ENCODE results near the gene ADGRE1.

The ADGRE1 gene

DNA sequence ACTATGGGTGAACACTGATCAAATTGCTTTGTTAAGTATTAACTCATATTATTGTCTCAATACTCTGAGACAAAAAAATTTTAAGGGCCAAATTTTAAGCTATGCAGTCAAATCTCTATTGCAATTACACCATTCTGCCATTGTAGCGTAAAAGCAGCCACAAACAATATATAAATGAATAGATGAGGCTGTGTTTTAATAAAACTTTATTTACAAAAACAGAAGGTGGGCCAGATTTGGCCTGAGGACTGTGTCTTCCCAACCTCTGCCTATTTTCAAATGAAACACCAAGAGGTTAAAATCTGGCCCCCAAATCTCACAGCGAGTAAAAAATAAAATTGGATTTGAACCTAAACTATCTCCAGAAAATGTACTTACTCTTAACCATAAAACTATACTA is 82.1 kb downstream of the ADGRE1 start:
- DNase-seq (ENCODE audit: low read depth) = no peak
- TF ChIP-seq, protein P1, sequence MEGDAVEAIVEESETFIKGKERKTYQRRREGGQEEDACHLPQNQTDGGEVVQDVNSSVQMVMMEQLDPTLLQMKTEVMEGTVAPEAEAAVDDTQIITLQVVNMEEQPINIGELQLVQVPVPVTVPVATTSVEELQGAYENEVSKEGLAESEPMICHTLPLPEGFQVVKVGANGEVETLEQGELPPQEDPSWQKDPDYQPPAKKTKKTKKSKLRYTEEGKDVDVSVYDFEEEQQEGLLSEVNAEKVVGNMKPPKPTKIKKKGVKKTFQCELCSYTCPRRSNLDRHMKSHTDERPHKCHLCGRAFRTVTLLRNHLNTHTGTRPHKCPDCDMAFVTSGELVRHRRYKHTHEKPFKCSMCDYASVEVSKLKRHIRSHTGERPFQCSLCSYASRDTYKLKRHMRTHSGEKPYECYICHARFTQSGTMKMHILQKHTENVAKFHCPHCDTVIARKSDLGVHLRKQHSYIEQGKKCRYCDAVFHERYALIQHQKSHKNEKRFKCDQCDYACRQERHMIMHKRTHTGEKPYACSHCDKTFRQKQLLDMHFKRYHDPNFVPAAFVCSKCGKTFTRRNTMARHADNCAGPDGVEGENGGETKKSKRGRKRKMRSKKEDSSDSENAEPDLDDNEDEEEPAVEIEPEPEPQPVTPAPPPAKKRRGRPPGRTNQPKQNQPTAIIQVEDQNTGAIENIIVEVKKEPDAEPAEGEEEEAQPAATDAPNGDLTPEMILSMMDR (IDR thresholded peaks at IDR 0.05; ENCODE audit: low read length, missing control alignments) = no peak
- no peak overlapping the region for H3K4me3 ChIP-seq (replicated peaks; ENCODE audit: low read depth, low read length)

DNA sequence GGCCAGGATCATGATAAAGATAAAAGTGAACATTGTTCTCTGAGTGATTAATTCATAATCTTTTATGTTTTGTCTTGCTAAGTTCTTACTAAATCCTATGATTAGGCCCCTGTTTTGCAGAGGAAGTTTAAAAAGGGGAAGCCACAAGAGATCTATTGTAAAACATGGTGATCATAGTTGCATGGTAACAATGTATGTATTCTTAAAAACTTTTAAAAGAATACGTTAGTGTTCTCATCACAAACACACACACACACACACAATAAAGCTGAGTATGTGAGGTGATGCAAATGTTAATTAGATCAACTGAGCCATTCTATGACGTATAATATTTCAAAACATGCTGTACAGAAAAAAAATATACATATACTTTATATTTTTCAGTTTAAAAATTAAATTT is 82.6 kb downstream of the ADGRE1 start:
- DNase-seq (ENCODE audit: low read depth) = no peak
- no peak overlapping the region for H3K4me3 ChIP-seq (replicated peaks; ENCODE audit: low read depth, low read length)

DNA sequence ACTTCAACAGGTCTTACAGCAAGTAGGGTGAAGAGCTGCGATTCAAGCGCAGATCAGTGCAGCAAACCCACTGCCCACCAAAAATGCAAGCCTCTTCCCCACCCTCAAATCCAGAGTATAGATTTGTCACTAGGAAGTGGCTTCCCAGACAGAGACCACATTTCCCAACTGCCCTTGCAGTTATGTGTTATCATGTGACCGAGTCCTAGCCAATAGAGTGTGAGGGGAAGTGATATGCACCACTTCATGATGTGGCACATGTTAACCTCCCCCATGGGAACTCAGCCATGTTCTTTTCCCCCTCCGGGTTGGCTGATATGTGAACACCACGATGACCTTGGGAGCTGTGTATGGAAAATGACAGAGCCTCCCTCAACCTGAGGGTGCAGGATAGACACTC is 83.1 kb downstream of the ADGRE1 start:
- TF ChIP-seq, protein P1 (IDR thresholded peaks at IDR 0.05; ENCODE audit: low read length, missing control alignments) = no peak
- H3K4me3 ChIP-seq (replicated peaks; ENCODE audit: low read depth, low read length) = no peak overlapping the region
- DNase-seq (ENCODE audit: low read depth) = no peak

More for the DNA sequence above, 82.6 kb downstream of the ADGRE1 start:
- TF ChIP-seq, protein P1 (IDR thresholded peaks at IDR 0.05; ENCODE audit: low read length, missing control alignments) = no peak

DNA sequence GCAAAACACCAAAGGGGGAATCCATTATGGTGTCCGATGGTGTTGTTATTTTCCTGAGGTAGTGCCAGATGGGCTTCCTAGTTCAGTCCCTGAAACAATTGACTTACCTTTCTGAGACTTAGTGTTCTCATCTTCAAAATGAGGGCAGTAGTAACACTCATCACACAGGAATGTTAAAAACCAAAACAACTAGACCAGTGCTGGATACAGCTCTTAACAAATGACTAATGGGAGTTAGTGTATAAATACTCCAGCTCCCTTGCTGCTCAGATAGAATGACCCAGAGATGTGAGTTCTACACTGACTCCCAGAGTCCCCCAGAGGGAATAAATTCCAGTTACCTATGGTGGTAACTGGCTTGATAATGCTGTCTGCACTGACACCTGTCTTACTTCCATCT is 84.0 kb downstream of the ADGRE1 start:
- no peak for DNase-seq (ENCODE audit: low read depth)
- TF ChIP-seq, protein P1 (IDR thresholded peaks at IDR 0.05; ENCODE audit: low read length, missing control alignments) = no peak
- H3K4me3 ChIP-seq (replicated peaks; ENCODE audit: low read depth, low read length) = no peak overlapping the region

DNA sequence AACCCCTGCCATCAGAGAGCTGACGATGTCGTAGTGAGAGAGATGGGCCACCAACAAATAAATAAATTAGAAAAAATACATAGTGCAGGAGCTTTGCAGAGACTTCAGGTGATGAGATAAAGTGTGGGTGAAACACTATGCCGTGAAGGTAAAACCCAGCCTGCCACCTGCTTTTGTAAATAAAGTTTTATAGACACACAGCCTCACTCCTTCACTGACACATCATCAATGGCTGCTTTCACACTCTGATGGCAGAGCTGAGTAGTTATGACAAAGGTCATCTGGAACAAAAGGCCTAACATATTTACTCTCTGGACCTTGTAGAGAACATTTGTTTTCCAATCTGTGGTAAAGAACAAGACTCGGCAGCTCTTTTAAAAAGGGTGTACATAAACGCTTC is 88.8 kb downstream of the ADGRE1 start:
- DNase-seq (ENCODE audit: low read depth) = no peak
- no peak overlapping the region for H3K4me3 ChIP-seq (replicated peaks; ENCODE audit: low read depth, low read length)
- TF ChIP-seq, protein P1 (IDR thresholded peaks at IDR 0.05; ENCODE audit: low read length, missing control alignments) = no peak

DNA sequence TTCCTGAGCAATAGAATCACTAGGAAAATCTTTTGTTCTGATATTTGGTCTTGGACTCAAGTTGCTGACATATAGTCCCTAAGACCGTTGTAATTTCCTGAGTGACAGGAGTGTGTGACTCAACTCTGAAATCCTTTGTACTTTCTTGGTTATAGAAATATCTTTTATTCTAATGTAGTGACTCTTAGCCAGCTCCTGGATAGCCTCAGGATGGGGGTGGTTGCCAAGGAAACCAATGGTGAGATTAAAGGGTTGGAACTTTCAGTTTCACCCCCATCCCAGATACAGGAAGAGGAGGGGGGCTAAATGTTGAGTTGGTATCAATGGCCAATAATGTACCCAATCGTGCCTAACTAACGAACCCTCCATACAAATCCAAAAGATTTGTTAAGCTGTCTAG is 92.0 kb downstream of the ADGRE1 start:
- H3K4me3 ChIP-seq (replicated peaks; ENCODE audit: low read depth, low read length) = no peak overlapping the region
- TF ChIP-seq, protein P1 (IDR thresholded peaks at IDR 0.05; ENCODE audit: low read length, missing control alignments) = no peak
- DNase-seq (ENCODE audit: low read depth) = no peak

DNA sequence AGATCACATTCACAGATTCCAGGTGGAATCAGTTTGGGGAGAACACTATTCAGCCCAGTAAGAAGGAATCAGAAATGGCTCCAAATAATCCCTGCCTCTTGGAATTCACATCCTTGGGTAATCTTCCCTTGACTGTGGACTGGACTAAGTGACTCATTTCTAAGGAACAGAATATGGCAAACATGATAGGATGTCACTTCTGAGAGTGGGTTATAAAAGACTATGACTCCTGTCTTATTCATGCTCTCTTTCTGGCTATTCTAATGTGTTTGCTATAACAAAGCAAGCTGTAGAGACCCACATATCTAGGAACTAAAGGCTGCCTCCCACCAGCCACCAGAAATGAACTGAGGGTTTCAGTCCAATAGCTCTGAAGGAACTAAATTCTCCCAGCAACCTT is 96.1 kb downstream of the ADGRE1 start:
- TF ChIP-seq, protein P1 (IDR thresholded peaks at IDR 0.05; ENCODE audit: low read length, missing control alignments) = no peak
- no peak for DNase-seq (ENCODE audit: low read depth)
- H3K4me3 ChIP-seq (replicated peaks; ENCODE audit: low read depth, low read length) = no peak overlapping the region
